HG02588 (cell line): ENCODE data around the gene HHATL.

Experiments used
- ATAC-seq: cut with Tn5 transposase; IDR thresholded peaks from one replicate; pipeline ENCODE4 v1.9.1; 2021; ENCODE audit warnings: mild to moderate bottlenecking, moderate library complexity; ENCODE audit not compliant: unreplicated experiment

The HHATL gene

GRCh38 chr3:42654331-42655201, 48.0 kb downstream of the HHATL start:
- no peak for ATAC-seq

DNA sequence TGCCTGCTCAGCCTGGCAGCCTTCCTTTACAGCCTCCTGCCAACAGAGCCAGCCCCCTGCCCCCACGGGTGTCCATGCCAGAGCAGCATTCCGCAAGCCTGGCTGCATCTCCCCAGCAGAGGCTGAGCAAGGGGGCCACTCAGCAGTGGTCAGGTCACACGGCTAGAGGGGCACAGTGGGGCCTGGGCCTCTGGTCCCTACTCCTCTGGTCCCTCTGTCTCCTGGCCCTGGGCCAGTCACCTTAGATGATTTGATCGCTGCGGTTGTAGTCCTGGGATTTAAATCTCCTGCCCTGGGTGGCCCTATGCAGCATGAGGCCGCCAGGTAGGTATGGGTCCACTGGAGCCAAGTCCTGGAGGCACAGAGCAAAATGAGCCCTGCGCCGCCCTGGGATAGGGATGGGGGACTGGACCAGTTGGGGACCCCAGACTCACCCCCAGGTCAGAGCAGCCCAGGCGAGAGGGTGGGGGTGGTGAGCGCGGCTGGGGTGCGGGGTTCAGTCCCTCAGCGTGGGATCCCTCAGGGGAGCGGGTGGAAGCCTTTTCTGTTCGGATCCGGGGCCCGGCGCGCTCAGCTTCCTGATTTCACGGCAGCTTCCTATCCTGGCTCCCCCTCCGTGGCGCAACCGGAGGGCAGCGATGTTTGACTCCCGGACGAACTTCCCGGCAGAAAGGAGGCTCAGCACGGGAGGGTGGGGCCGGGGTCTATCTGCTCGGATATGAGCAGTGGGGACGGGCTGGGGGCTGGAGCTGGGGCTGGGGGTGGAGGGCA, 48.9 kb downstream of the HHATL start, which contains the start of gene ZBTB47:
TSS of gene ZBTB47 (plus strand) at position 138 of the 771 bp plus-strand sequence. CDS start 4,659 bp downstream, outside the sequence.
- ATAC-seq = no peak

GRCh38 chr3:42653303-42653559, 49.4 kb downstream of the HHATL start:
- no peak for ATAC-seq

DNA sequence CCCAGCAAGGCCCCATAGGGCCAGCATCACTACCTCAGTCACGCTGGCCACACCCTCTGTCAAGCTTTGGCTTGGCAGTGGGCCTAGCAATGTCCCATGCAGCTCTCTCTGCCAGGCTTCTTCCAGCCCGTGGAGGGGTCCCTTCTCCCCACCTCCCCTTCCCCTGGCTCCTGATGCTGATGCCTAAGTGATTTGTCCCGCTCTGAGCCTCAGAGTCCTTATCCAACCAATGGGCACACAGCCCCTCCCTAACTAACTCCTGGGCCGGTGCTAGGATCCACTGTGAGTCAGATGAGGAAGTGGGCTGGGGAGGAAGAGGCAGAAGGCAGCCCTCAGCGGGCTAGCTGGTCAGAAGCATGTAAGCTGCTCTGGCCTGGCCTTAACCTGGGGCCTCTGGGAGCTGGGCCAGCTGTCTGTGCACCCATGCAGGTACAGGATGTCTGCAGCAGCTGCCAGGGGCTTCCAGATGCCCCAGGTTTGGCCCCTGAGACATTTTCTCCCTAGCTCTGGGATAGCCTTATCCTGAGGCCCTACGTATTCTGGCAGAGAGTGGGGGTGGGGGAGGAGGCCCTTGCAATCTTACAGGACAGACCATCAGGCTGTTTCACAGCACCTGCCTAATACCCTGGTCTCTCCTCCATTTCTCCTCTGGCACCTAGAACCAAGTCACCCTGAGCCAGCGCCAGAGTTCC, 49.8 kb downstream of the HHATL start:
- no peak for ATAC-seq

- no peak for ATAC-seq
These were observed 50.4 kb downstream of the HHATL start for GRCh38 chr3:42652251-42652610.

- ATAC-seq = no peak
These were observed 51.1 kb downstream of the HHATL start for GRCh38 chr3:42651248-42652091.

- no peak for ATAC-seq
These were observed 52.8 kb downstream of the HHATL start for GRCh38 chr3:42649783-42650182.

GRCh38 chr3:42649006-42649405, 53.6 kb downstream of the HHATL start:
- ATAC-seq = no peak

DNA sequence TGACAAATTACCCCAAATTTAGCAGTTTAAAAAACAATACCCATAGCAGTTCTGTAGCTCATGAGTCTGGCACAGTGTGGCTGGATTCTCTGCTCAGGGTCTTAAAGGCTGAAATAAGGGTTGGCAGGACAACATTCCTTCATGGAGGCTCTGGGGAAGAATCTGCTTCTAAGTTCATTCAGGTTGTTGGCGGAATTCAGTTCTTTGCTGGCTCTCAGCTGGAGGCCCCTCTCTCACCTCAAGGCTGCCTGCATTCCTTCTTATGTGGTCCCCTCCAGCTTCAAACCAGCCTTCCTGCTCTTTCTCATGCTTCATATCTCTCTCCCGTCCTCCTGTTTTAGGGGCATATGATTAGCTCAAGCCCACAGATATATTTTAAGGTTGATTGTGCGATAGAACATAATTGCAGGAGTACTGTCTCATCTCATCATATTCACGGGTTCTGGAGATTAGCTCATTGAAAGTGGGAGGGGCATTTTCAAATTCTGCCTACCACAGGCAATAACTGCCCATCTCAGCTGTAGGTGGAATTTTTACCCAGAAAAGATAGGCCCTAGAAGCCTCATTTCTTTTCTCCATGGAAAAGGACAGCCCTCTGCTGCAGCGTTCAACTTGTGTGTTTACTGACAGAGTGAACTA, 54.7 kb downstream of the HHATL start:
- ATAC-seq = no peak
